Body of pancreas (tissue), 4 donors: ENCODE results near the gene BTG2. TPM values are rescaled to one million over a fixed set of nuclear protein-coding genes. Genes with fewer than 3 reads are reported as not detected.

ENCODE experiments used
- ATAC-seq: fragments of 150-250 bp; one replicate; pipeline ENCODE4 v1.9.1; 2016
- DNase-seq, 4 donors: peaks; one replicate each; pipeline ENCODE4 v3.0.0-alpha.2; 2019
- H3K27ac ChIP-seq, 4 donors: fragments of 200-600 bp; sonication (generic); 1 replicate in 3 of 4; 2 replicates in 1 of 4; pipeline versions ENCODE4 v1.5.1 to v1.6.1; 2016 to 2019; ENCODE audit warnings: mild to moderate bottlenecking in 1 of 4, mixed read lengths in 1 of 4, moderate library complexity in 1 of 4
- H3K27me3 ChIP-seq, 2 donors: fragments of 200-600 bp; sonication (generic); one replicate each; pipeline ENCODE4 v1.6.0; 2016; ENCODE audit warnings: mild to moderate bottlenecking in 1 of 2
- H3K36me3 ChIP-seq, 2 donors: fragments of 200-600 bp; sonication (generic); replicated peaks in 1 of 2; 2 replicates each; pipeline ENCODE4 v1.5.1; 2016; ENCODE audit warnings: low read depth in 2 of 2; ENCODE audit not compliant: insufficient read depth in 1 of 2
- H3K4me1 ChIP-seq: fragments of 200-600 bp; sonication (generic); one replicate; pipeline ENCODE4 v1.6.0; 2016
- H3K4me3 ChIP-seq, 2 donors: fragments of 200-600 bp; sonication (generic); 1 replicate in 1 of 2; 2 replicates in 1 of 2; pipeline ENCODE4 v1.5.1; 2016 to 2019
- H3K9me3 ChIP-seq, 3 donors: fragments of 200-600 bp; sonication (generic); 1 replicate in 2 of 3; 2 replicates in 1 of 3; pipeline ENCODE4 v1.5.1; 2016
- CTCF ChIP-seq, 7 experiments: fragments of 450-650 bp in 4 of 7; fragments of 200-600 bp in 3 of 7; sonication (generic) in 3 of 7; IDR thresholded peaks; one replicate each; pipeline ENCODE4 v1.5.1; 2016 to 2019; ENCODE audit warnings: antibody characterized with exemption in 7 of 7
- POLR2A ChIP-seq, 3 donors: fragments of 450-650 bp; IDR thresholded peaks; one replicate each; pipeline ENCODE4 v1.6.1; 2016; ENCODE audit warnings: antibody characterized with exemption in 3 of 3, mild to moderate bottlenecking in 2 of 3
- WGBS, 2 donors: methylation state at CpG; one replicate each; pipeline ENCODE4 v1.1.5; 2017; 5-methylcytosine and 5-hydroxymethylcytosine counted together
- intact Hi-C: fragments of 100-400 bp; cut with DNase I; formaldehyde crosslinking; loops from one replicate; pipeline ENCODE4 v1.15.1; 2023
- total RNA-seq, 2 donors: library from RNA; depleted of rRNA; stranded (reverse); fragments of >200 nt; gene quantifications; one replicate each; pipeline ENCODE4 v1.1.0, GENCODE V29; 2016

The BTG2 gene
- total RNA-seq, 2 donors from 2014 or later, result 122 to 160 TPM

GRCh38 chr1:203276408-203276807, 28.9 kb upstream of the BTG2 start:
- H3K4me1 ChIP-seq, result peaks cover 52% of the 10 kb centered on the region
- H3K4me3 ChIP-seq, result no peak overlapping the region
- no peaks in the 10 kb centered on the region for H3K9me3 ChIP-seq
- intact Hi-C loops, result loop anchor here (5.0 kb wide), 1 partner anchor 56 kb away; no protein-coding TSS in a partner anchor
- WGBS, 2 donors, result 77 to 93% methylated on average over 5 of the region's 5 CpGs
- DNase-seq (no peak), ATAC-seq (no peak)
- no peak for TF ChIP-seq CTCF (IDR thresholded peaks at IDR 0.05)
- no peak for TF ChIP-seq POLR2A (IDR thresholded peaks at IDR 0.05)
- no peak overlapping the region for H3K27ac ChIP-seq
- H3K27me3 ChIP-seq, result no peaks in the 10 kb centered on the region
- H3K36me3 ChIP-seq, result no peaks in the 10 kb centered on the region

GRCh38 chr1:203276916-203277545, 28.3 kb upstream of the BTG2 start:
- H3K27me3 ChIP-seq, result no peaks in the 10 kb centered on the region
- peaks cover 58% of the 10 kb centered on the region for H3K4me1 ChIP-seq
- H3K27ac ChIP-seq, result no peak overlapping the region
- no peak overlapping the region for H3K4me3 ChIP-seq
- intact Hi-C loops, result loop anchor here (5.0 kb wide), 1 partner anchor 55 kb away; no protein-coding TSS in a partner anchor
- ATAC-seq (no peak), DNase-seq (peak in 1 of 4 donors; percentile 12)
- H3K9me3 ChIP-seq, result no peaks in the 10 kb centered on the region
- H3K36me3 ChIP-seq, result no peaks in the 10 kb centered on the region
- 82% methylated on average over 4 to 8 of the region's 9 CpGs for WGBS, 2 donors
- no peak for TF ChIP-seq CTCF (IDR thresholded peaks at IDR 0.05)
- TF ChIP-seq POLR2A (IDR thresholded peaks at IDR 0.05), result no peak

DNA sequence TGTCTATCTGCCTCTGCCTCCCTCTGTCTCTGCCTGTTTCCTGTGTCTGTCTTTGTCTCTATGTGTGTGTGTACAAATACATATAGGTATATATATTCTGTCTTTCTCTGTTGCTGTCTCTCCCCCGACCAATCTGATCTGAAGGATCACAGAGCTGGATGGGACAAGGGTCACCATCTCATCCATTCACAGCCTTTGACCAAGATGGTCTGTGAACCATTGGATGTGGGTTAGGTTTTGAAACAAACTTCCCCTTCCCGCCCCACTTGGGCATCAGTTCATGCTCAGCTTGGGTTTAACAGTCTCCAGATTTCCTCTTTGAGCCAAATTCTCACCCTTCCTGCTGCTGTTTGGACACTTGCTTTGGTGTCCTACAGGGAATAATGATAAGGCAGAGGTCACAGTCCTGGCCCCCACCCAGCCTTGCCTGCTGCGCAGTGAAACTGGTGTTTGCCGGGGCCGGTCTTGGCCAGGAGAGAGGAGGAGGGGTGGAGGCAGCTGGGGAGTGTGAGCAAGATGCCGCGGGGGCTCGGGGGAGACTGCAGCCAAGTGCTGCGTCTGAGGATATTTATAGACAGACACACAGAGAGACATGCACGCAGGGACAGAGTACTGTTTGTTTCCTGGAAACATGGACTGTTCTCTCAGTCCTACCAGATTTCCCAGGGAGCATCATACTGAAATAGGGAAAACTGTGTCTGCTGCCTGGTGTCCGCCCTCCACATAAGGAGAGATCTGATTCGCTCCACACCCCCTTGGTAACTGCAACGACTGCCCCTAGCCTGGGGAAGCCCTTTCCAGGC, 27.0 kb upstream of the BTG2 start:
- intact Hi-C loops, result loop anchor here (5.0 kb wide), 1 partner anchor 54 kb away; no protein-coding TSS in a partner anchor
- Histone ChIP-seq H3K27me3 (no peaks in the 10 kb centered on the region), H3K4me3 (no peak overlapping the region), H3K27ac (peak overlapping the region; percentile 42 to 76 (median 62)), H3K36me3 (no peaks in the 10 kb centered on the region), H3K4me1 (peaks cover 62% of the 10 kb centered on the region), H3K9me3 (no peaks in the 10 kb centered on the region)
- DNase-seq (peak; percentile 73 to 89 (median 86)), ATAC-seq (peak; percentile 45)
- WGBS, 2 donors, result 9 to 11% methylated on average over 10 to 13 of the region's 13 CpGs
- TF ChIP-seq CTCF (IDR thresholded peaks at IDR 0.05) (peak in 1 of 7 experiments; percentile 6), POLR2A (IDR thresholded peaks at IDR 0.05) (peak in 2 of 3 donors; percentile 28 to 36)

GRCh38 chr1:203278885-203279406, 26.4 kb upstream of the BTG2 start:
- no peak for ATAC-seq
- Histone ChIP-seq H3K4me3 (no peak overlapping the region), H3K36me3 (no peaks in the 10 kb centered on the region), H3K27ac (peak overlapping the region; percentile 42 to 76 (median 62)), H3K9me3 (no peaks in the 10 kb centered on the region), H3K4me1 (peaks cover 62% of the 10 kb centered on the region), H3K27me3 (no peaks in the 10 kb centered on the region)
- no peak for TF ChIP-seq CTCF (IDR thresholded peaks at IDR 0.05)
- TF ChIP-seq POLR2A (IDR thresholded peaks at IDR 0.05), result no peak
- WGBS, 2 donors, result 69 to 74% methylated on average over 8 of the region's 8 CpGs
- intact Hi-C loops, result loop anchor here (5.0 kb wide), 1 partner anchor 53 kb away; no protein-coding TSS in a partner anchor
- no peak for DNase-seq
